Measurements from ENCODE around the gene LTB4R.

Gene LTB4R

DNA sequence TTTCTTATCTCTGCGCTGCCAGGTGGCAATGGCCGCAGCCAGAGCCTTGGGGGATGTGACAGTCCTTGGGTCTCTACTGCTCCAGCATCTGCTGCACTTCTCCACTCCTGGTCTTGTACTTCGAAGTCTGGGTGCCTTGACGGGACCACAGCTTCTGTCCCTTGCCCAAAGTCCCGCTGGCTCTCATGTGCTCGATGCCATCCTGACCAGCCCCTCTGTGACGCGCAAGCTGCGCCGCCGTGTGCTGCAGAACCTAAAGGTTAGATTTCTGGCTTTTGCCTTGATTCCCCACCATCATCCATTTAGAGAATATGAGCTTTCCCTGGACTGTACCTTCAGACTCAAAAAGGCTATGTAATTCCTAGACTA lies 7.3 kb upstream of the LTB4R start:
- DNase-seq = no peak

- DNase-seq = no peak
Measured at GRCh38 chr14:24307156-24307574, 4.1 kb upstream of the LTB4R start.

DNA sequence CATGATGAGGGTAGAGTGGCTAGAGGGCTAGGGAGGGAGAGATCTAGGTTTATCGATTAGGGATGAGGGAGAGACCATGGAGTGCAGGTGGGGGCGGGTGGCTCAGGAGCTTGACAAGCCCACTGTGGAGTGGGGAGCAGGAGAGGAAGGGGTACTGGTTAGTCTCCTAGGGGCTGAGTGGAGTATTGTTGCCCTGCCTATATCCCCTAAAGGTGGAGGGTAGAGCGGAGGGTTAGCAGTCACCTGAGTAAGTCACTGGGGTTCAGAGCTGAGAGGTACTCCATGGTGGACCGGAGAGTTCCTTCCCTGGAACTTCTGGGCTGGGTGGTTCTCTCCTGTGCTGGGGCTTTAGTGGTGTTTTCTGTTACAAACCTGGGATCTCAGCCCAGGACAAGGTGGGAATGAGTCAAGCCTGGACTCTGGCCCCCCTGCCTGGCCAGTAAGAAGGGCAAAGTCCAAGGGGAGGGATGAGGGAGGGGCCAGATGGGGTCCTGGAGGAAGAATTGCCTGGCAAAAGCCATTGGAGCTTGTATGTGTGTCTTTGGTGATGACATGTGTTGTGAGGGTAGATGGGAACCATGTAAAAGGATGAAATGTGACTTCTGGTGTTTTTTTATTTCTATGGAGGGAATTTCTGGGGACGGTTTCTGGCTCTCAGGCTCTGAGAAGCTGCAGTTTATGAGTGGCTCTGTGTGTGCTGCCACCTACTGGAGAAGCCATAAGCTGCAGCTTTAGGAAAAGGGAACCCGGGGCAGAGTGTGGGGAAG lies 3.5 kb upstream of the LTB4R start, which contains the start of gene CIDEB:
Gene CIDEB, minus strand, starts transcription at position 403 of the 767 bp plus-strand sequence. Its CDS starts 119 bp downstream, at position 284.
- peak; percentile 78 for DNase-seq

DNA sequence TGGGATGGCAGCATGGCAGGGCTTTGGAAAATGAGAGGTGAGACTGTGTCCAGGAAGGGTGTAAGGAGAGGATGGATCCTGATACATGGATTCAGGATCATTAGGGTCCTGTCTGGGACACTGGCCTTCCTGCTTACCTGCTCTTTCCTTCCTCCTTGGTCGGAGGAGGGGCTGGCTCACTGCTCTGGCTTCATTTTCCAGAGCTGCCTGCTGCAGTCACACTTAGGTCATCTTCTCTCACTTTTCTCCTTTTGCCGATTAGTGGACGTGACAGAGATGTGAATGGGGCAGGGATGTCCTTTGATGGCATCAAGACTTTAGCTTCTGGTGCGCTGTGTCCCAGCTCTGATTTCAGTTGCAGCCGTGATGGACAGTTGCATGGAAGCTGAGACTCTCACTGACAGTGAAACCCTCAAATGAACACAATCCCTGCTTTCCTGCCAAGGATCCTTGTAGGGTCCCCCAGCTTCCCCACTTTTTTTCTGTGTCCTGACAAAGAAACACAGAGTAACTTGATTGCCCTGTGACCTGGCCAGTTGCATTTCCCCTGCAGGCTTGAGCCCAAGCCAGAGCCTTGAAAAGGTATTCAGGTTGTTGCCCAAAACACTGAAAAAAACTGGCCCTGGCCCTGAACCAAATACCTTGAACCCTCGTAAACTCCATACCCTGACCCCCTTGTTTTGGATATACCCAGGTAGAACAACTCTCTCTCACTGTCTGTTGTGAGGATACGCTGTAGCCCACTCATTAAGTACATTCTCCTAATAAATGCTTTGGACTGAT lies 2.8 kb upstream of the LTB4R start:
- DNase-seq = no peak

DNA sequence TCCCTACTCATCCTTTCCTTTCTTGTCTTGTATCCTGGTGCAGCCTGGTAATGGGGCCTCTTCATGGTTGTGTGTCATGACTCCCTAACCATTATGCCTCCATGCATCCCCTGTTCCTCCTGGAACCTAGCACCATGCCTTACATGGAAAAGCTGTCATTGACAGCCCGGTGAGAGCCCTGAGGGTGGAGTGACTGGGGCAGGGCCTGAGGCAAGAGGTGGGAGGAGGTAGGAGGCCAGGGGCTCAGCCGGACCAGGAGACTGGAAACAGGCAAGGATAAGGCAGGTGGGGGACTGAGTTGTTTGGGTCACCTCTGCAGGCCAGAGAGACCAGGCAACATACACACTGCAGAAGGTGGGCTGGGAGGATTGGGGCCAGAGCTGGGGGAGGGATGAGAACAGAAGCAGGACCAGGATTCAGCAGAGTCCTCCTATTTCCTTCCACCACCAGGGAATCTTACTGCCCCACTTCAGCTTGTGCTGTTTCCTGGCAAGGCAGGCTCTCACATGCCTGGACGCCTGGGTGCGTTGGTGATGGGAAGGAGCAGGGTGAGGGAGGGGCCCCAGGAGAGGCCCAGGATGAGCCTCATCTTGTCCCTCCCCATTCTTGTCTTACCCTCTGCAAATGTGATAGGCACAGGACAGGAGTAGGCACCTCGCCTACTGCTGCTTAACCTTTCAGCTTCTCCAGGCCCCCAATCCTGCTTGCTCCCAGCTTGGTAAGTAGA lies 1.6 kb upstream of the LTB4R start, which contains the start of gene LTB4R2:
Gene LTB4R2, plus strand, starts transcription at position 603 of the 727 bp plus-strand sequence. CDS start 525 bp downstream, outside the sequence.
- no peak for DNase-seq

DNA sequence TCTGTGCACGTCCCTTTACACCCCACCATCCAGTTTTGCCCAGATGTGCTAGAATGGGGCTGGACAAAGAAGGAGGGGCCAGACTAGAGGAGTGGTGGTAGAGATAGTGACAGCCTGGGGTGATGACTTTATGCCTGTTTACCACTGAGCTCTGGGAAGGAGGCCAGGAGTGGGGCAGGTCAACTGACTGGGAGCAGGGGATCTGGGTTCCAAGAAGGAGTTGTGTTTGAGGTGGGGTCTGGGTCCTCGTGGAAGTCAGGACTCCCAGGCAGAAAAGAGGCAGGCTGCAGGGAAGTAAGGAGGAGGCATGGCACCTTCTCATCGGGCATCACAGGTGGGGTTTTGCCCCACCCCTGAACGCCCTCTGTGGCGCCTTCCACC lies 1.0 kb upstream of the LTB4R start:
- peak; percentile 92 for DNase-seq

DNA sequence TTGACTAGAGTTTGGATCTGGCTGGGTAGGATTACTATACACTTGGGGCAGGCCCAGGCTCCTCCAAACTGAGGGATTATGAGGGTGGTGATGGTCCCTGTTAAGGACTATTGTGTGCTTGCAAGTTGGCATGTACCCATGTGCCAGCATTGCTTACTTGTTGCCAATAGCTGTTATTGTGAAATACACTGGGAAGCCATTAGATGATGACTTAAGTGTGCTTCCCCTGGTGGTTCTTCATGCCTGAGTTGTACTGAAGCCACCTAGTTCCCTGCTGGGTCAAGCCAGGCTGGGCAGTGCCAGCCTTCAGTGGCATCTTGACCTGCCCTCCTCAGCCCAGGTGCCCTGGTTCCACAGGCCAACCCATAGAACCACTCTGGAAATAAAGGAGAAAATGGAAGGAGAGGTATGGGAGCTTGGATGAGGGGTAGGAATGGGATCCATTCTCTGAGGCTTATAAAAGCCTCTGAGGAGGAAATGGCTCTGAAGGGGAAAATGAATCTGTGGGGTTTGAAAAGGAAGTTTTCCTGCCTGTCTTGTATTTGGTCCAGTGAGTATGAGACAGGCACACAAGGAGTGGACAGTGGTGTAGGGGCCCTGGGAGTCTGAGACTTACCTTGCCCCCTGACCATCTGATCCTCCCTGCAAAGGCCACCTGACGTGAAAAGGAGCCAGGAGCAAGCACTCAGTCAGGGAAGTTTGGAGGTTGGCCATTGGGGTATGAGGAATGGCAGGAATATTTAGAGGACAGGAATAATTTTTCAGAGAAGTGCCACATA lies 724 bp downstream of the LTB4R start:
- DNase-seq = peak; percentile 27

GRCh38 chr14:24312736-24313507 lies 1.6 kb downstream of the LTB4R start:
- peak; percentile 43 for DNase-seq

DNA sequence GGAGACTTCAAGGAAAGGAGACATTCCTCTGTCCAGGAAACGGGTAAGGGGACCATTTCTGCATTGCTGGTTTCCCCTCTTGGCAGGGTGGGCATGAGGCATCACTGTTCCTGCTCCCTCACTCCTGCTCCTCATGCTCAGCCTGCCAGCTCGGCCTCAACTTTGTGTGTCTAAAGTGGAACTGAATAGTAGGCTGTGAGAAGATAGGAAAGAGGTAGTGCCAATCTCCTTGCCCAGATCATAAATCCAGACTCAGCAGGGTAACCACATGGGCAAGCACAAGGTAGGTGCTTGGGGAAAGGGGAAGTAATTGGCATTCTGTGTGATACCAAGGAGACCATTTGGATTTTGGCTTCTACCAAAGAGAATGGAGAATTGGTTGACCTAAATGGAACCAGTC lies 2.6 kb downstream of the LTB4R start:
- peak; percentile 30 for DNase-seq

- no peak for DNase-seq
Measured at GRCh38 chr14:24314377-24315193, 3.3 kb downstream of the LTB4R start.

DNA sequence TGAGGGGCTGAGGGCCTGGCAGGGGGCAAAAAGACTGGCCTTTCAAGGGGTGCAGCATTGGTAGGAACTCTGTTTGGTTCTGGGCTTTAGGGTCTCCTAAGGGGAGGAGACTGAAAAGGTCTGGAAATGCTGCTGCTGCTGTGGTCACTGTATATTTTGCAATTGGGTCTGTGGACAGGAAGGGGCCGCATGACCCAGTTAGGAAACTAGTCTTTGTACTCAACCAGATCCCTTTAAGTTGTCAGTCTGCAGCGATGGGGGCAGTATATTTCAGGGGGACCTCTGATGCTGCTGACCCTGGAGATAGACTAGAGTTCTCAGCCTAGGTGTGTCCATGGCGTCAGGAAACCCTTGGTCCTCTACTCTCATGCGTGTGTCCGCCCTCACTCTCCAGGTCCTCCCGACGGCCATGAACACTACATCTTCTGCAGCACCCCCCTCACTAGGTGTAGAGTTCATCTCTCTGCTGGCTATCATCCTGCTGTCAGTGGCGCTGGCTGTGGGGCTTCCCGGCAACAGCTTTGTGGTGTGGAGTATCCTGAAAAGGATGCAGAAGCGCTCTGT lies 4.0 kb downstream of the LTB4R start:
- no peak for DNase-seq

DNA sequence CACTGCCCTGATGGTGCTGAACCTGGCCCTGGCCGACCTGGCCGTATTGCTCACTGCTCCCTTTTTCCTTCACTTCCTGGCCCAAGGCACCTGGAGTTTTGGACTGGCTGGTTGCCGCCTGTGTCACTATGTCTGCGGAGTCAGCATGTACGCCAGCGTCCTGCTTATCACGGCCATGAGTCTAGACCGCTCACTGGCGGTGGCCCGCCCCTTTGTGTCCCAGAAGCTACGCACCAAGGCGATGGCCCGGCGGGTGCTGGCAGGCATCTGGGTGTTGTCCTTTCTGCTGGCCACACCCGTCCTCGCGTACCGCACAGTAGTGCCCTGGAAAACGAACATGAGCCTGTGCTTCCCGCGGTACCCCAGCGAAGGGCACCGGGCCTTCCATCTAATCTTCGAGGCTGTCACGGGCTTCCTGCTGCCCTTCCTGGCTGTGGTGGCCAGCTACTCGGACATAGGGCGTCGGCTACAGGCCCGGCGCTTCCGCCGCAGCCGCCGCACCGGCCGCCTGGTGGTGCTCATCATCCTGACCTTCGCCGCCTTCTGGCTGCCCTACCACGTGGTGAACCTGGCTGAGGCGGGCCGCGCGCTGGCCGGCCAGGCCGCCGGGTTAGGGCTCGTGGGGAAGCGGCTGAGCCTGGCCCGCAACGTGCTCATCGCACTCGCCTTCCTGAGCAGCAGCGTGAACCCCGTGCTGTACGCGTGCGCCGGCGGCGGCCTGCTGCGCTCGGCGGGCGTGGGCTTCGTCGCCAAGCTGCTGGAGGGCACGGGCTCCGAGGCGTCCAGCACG lies 4.7 kb downstream of the LTB4R start:
- peak; percentile 64 for DNase-seq

DNA sequence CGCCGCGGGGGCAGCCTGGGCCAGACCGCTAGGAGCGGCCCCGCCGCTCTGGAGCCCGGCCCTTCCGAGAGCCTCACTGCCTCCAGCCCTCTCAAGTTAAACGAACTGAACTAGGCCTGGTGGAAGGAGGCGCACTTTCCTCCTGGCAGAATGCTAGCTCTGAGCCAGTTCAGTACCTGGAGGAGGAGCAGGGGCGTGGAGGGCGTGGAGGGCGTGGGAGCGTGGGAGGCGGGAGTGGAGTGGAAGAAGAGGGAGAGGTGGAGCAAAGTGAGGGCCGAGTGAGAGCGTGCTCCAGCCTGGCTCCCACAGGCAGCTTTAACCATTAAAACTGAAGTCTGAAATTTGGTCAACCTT lies 5.3 kb downstream of the LTB4R start:
- no peak for DNase-seq

DNA sequence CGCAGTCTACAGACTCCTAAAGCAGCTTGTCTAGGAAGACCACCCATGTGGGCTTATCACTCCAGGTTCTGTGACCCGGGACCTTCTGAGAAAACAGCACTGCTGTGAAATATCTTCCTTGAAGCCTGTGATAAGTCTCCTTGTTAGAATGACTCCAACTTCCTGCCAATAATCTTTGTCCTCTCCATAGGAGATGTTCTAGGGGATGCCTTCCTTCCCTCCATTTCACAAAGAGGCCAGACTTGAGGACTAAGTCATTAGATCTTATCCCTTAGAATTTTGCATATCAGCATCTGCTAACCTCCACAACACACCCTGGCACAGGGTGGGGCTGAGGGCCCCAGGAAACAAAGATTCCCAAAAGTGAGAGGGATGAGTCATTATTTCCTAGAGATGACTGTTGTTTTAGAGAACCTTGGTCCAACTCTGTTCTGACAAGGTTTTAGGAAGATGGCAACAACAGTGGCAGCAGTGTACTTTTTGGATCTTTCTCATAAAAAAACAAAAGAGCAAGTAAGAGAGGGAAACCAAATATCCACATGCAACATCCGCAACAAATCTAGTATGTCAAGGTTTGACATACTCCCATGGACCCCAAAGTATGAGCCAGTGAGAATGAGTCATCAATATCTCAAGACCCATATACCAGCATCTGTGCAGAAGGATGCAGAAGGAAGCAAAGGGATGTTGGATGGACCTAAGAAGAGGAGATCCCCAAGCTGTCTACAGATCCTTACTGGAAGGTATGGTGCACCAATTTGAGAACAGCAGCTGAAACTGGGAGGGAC lies 6.0 kb downstream of the LTB4R start:
- peak; percentile 16 for DNase-seq

- no peak for DNase-seq
Measured at GRCh38 chr14:24321212-24321975, 10.1 kb downstream of the LTB4R start.

GRCh38 chr14:24322672-24323071 lies 11.4 kb downstream of the LTB4R start:
- no peak for DNase-seq

- no peak for DNase-seq
Measured at GRCh38 chr14:24323341-24323740, 12.0 kb downstream of the LTB4R start.

- DNase-seq = no peak
Measured at GRCh38 chr14:24324024-24324423, 12.7 kb downstream of the LTB4R start.
